NOMO-1 (cell line): ENCODE results near the gene AREL1.
A peak's percentile ranks its signal among the peaks of the same experiment; 100 is the strongest.

ENCODE experiments used
- DNase-seq, 2 experiments: peaks; one replicate each; lab custom pipeline; 2025; ENCODE audit not compliant: unreplicated experiment in 2 of 2; lab: John Stamatoyannopoulos, UW

Gene AREL1

DNA sequence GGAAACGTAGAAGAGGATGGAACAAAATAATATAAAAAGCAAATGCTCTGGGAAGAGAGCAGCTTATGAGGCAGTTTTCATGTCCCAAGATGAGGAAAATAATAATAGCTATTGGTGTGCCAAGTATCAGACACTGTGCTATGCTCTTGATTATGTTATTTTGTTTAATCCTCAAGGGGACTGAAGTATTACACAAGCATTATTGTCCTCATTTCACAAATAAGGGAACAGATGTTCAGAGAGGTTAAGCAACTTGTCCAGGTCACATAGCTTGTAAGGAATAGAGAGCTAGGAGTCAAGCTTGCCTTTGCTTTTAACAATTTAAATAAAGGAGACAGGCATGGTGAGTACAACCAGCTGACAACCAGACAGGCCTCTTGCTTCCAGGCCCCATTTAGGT, 73.9 kb downstream of the AREL1 start:
- DNase-seq: no peak

DNA sequence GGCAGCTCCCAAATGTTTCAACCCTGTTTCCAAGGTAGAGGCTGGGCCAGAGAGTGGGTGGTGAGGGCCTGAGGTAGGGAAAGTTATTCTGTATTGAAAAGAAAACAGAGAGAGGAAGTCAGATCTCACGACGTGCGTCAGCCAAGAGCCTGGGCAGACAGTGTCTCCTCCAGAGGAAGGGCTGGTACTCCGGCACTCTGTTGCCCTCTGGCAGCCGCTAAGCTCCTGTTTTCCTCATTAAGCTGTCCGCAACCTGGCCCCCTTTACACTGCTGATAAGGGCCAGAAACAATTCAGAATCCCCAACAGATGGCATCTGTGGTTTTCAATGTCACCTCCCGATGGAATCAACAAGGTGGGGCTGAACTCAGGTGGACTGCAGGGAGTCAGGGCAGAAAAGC, 74.8 kb downstream of the AREL1 start:
- DNase-seq: no peak

DNA sequence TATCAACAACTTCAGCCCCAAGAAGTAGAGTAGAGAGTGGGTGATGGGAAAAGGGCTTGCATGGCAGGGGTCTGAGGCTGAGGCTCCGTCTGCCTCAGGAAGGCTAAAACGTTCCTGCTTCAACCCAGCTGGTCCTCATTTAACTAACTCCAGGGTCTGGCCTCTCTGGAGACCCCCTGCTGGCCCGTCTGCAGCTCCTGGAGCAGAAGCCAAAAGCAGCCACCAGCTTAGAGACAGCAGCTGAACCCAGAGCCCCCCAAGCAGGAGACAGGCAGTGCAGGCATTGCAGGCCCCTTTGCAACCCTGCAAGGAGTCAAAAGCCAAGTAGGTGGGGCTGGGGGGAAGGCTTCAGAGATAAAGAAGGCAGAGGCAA, 75.7 kb downstream of the AREL1 start:
- no peak for DNase-seq

DNA sequence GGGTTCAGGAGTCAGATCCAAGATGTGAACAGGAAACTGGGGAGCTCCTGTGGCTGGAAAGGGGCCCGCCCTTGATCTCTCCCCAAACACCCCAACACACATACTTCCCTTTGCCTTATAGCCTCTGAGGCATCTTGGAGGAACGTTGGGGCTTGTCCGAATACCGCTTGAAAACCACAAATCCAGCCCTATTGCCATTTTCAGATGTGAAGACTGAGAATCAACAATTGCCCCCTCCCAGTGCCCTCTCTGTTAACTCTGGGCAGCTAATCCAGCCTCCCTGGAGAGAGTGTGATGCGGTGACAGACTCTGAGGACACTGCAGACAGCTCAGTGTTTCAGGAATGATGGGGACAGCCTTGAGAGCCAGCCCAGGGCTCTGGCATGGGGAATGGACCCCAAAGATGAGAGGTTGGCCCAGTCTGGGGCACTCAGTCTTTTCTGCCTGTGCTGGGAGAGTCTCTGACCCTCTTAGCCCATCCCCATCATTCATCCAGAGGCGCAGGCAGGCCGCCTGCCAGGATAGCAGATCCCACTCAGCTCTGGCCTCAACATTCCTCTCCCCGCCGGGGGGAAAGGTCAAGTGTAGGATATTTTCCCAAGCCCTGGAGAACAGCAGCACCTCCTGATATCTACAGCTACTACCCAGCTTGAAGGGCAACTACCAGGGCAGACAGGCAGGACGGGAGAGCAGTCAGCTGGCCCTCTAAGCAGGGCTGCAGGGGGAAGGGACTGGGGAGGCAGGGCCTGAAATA, 76.3 kb downstream of the AREL1 start:
- no peak for DNase-seq

DNA sequence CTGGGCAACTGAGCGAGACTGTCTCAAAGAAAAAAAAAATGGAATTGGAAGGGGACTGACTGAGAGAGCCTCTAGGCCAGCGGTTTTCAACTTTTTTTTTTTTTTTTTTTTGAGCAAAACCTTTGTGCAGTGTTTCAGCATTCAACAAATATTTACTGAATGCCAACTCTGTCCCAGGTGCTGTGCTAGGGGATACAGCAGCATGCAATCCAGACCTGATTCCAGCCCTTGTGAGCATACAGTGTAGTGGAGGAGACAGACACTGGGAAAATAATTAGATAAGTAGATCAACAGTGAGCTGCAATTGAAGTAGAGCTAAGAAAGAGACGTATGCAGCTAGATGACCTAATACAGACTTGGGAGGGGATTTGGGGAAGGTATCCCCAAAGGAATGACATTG, 77.0 kb downstream of the AREL1 start:
- no peak for DNase-seq

DNA sequence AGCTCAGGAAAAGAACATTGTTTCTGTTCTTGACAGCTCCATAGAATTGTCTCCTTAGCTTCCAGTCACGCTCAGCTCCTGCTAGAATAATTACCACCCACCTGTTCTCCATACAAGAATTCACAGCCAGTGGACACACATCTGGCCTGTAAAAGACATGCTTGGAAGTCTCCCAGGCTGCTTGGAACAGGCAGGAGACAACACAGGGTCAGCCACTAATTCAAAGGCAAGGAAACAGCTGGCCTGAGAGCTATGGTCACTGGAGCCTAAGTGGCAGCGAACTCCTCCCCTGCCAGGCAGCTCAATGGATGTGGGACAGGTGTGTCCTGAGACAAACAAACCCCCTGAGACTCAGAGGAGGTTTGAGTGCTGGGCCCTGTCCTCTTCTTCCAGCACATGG, 77.9 kb downstream of the AREL1 start:
- no peak for DNase-seq

DNA sequence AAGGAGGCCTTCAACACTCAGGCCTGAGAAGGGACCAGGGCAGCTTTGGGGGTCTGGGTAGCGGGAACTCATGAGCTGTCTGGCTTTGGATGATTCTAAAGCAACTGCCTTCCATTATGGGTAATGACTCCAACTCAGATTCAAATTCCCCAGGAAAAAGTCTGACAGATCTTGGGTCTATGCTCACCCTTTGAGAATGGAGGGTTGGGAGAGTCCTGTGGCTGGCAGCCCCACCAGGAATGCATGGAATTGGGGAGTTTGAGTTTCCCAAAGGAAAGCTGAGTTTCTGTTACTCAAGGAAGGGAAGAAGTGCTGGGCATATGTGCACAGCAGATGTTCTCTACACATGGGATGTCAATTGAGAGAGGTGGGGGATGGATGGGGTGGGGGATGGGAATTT, 78.4 kb downstream of the AREL1 start:
- DNase-seq: no peak

DNA sequence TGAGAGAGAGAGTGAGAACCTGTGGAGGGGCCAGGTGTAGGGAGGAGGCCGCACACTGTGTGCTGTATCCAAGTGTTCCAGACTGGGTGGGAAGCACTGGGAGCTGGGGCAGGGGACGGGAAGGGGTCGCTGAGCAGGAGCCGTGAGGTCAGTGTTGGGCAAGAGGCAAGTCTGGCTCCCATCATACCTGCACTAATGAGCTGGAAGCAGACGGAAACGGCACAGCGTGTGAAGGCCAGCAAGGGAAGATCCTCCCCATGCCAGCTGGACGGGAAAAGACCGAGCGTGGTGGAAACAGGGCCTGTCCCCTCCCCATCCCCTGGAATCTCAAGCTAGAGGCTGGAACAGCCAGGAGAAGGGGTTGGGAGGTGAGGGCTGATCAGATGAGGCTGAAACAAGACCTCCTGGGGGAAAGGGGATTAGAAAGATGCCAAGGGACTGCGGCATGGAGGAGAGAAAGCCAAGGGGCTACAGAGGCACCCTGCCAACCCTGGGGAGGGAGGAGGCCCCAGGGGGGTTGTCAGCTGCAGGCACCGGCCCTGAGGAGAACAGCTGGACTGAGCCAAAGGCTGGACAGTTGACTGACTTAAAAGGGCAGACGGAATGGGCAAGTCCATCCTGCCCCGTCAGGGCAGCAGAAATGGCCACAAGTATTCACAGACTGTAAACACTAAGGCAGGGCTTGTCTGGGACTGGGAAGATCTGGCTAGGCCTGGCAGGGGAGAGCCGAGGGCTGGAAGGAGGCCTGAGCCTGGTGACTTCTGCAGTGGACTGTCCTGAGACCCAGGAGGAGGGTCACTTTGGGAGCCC, 81.8 kb downstream of the AREL1 start:
- DNase-seq: no peak

DNA sequence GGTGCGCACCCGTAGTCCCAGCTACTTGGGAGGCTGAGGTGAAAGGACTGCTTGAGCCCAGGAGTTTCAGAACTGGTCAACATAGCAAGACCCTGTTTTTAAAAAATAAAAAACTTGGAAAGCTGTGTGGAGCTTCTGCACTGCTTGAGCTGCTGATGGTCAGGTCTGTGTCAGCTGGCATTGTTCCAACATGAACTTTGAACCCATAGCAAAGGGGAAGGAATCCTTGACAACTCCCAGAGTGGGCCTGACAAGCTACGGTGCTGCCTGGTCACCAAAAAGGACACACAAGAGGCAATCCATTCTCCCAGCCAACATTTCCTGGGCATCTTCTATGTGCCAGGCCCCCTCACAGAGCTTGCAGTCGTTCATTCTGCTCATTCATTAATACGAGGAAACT, 84.5 kb downstream of the AREL1 start:
- DNase-seq: no peak

DNA sequence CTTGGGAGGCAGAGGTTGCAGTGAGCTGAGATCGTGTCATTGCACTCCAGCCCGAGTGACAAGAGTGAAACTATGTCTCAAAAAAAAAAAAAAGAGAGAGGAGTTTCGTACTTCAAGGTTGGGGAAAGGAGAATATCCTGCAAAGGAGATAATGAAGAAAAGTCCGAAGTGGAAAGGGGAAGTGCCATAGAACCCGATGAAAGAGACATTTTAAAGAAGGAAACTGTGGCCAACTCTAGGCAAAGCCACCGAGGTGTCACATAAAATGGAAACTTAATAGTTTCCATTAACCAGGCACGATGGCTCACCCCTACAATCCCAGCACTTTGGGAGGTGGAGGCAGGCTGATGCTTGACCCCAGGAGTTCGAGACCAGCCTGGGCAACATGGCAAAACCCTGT, 85.8 kb downstream of the AREL1 start:
- peak; percentile 61 to 92 for DNase-seq

DNA sequence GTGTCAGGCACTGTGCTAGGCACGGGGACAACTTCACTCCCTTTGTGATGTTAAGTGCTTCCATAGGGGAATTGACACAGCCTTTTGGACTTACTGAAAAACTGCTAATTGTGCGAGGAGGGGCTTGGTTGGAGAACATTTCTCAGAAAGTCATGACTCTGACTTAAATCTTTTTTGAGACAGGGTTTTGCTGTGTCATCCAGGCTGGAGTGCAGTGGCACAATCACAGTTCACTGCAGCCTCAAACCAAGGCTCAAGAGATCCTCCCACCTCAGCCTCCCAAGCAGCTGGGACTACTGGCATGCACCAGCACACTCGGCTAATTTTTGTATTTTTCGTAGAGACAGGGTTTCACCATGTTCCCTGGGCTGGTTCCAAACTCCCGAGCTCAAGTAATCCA, 90.6 kb downstream of the AREL1 start:
- no peak for DNase-seq

DNA sequence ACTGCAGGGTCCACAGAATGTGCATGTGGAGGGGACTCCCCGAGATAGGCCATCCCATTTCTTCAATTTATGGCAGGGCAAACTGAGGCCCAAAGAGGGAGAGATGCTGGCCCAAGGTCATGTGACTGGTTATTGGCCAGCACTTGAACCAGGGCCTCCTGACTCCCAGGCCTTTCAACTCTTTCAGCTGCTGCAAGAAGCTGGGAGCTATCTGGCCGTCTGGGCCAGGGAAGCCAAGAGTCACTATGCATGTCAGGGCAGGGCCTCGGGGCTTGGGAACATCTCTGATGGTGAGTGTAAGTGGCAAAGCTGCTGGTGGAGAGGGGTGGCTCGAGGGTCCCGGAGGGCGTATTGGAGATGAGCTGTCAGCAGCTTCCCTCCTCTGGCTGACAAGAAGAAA, 91.3 kb downstream of the AREL1 start:
- DNase-seq: no peak

DNA sequence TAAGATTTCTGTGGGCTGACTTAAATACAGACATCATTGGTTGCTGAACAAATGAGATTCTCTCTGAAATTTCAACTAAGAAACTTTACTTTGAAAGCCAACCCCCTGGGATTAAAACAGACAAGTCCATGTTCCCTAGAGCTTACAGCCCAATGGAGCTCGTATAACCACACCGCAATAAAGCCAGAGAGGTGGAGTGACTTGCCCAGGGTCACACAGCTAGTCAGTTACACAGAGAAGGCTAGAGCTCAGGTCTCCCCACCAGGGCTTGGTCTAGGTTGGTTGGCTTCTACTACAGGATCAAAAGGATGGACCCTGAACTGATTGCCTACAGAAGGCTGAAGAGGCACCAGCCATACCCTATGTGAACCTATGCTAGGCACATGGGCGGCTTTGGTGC, 92.0 kb downstream of the AREL1 start:
- DNase-seq: no peak

DNA sequence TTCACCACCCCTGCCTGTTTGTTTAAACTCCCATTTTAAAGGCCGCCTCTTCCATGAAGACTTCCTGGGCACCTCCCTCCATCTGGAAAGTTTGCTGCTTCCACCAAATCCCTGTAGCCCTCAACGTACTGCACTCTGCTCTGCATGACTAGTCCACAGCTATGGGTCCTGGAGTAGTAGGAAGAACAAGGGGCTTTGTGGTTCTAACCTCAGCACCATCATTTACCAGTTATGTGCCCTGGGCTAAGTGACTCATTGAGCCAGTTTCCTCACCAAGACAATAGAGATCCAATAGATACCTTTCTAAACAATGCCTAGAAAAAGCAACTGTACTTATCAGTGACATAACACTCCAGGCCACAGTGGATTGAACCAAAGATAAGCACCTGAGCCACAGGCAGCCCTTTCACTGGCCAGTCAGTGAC, 92.4 kb downstream of the AREL1 start:
- DNase-seq: peak in 1 of 2 experiments; percentile 33

DNA sequence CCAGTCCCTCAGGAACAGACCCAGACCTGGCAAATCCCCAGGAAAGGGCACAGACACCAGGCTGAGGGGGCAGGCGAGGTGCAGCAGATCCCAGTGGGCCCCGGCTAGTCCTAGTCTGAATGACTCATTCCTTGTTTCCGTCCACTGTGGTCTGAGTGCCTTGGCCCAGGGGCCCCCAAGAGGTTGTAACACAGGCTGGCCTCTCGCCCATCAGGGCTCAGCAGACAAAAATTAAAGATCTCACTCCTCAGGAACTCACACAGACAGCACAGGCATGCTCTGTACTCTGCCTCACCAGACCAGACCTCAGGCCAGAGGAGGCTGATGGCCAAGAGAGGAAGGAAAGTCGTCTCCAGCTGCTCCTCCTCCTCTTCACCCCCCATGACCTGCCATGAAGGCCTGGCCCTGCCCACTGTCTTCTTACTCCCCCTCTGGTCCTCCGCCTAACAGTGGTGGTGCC, 93.2 kb downstream of the AREL1 start:
- DNase-seq: peak; percentile 26 to 28

DNA sequence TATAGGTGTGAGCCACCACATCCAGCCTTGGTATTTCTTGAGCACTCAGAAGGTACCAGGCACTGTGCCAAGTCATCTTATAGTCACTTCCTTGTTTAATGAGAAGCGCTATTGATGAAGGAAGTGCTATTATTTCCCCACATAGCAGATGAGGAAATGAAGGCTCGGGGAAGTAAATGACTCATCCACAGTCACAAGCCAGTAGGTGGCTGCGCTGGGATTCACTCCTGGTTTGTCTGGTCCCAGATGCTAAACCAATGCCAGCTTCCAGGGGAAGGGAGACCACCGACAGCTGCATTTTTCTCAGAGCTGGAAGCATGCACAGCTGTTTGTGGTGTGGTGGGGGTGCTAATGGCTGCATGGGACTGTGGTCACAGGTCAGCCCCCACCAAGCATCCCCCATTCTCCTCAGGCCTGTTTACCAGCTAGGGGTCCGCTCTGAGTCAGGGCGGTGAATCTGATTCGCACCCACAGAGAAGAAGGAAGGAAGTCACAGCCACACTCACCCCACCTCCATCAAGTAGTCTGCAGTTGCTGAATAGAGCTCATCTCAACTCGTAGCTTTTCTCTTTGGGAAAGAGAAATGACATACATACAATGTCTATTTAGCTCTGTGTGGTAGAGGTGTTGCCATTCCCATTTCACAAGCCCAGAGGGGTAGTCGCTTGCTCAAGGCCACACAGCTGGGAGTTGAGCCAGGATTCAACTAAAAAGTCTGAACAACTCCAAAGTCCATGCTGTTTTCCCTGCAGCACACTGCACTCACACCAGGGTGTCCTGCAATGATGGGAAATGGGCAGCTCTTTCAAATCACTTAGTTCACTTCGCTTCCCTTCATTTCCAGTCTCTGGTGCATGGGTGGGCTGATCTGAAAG, 94.6 kb downstream of the AREL1 start:
- peak; percentile 70 to 95 for DNase-seq

DNA sequence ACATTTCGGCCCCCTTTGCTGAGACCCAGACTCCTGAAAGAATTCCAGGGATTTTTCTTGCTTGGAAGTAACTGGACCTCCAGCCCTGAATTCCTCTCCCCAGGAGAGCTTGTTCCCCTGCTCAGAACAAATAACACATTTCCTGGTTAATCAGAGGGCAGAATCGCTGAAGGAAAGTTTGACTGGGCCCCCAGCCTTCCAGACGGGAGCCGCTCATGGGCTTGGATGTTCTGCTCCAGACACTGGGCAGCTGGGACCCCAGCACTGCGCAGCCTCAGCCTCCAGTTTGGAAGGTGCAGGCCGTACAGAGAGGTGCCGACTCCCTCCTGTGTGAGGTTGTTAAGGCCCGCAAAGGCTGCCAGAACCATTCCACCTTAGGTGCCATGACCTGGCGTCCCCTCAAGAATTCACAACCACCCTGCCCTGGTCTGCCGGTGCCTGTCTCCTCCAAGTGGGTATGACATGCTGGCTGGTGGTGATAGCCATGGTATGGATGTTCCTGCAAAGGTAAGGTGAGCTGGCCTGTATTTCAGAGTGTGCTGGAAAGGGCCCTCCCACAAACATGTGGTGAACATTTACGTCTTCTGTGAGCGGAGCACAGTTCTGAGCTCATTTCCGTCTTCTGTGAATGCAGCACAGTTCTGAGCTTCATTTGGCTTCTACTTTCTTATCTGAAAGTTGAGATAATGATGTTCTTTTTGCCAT, 95.7 kb downstream of the AREL1 start:
- DNase-seq: no peak

DNA sequence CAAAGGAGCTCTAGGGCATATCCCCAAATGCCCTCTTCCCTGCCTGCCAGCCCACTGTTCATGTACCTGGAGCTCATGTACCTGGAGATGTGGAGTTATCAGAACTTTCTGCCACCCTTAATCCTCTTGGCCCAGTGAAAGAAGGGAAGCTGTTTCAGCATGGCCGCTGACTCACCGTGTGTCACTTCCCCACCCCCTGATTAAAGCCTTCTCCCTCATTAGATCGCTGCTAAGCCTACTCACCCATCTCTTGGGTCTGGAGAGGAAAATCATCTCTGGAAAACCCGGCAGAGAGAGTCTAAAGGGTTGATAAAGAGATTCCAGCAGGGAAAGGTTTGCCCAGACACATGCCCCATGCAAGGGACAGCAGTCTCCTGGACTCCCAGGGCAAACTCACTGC, 96.4 kb downstream of the AREL1 start:
- DNase-seq: peak; percentile 64 to 68

DNA sequence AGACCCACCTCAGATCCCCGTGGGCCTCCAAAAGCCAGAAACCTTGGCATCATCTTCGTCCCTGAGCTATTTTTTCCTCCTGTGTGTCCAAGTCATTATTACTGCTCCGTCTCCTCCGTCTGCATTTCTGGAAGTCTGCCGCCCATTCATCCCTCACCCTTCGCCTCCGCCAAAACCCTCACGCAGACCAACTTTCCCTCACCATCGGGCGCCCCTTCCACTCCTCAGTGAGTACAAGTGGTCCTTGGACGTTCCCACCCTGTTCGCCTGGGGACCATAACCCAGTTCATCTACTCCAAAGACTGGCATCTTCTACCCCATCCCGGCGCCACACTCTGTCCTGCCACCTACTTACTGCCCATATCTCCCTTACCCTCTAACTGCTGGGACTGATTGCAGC, 97.1 kb downstream of the AREL1 start:
- DNase-seq: no peak
